ENCODE data around the gene FTCDNL1. TPM values are rescaled to one million over a fixed set of nuclear protein-coding genes. Genes with fewer than 3 reads are reported as not detected.
A peak's percentile ranks its signal among the peaks of the same experiment; 100 is the strongest.

FTCDNL1 gene
- total RNA-seq, 1 experiment from 2014 or later, result 2.7 TPM

- BruUV-seq (replicated peaks), result no TSS peak
Observed at GRCh38 chr2:199819746-199820145, 31.2 kb downstream of the FTCDNL1 start.

GRCh38 chr2:199818754-199819153 lies 32.2 kb downstream of the FTCDNL1 start:
- CTCF ChIA-PET, result no interaction called here

More at GRCh38 chr2:199819746-199820145, 31.2 kb downstream of the FTCDNL1 start:
- no peak overlapping the region for H3K4me2 ChIP-seq
- intact Hi-C loops (cut with micrococcal nuclease; ENCODE audit: unreplicated experiment), result no loop called here
- no peak for DNase-seq
- TF ChIP-seq EZH2 (IDR thresholded peaks at IDR 0.05; ENCODE audit: low read depth) (no peak), CTCF (conservative IDR thresholded peaks at IDR 0.05) (no peak)
- no peaks in the 10 kb centered on the region for H3K9me3 ChIP-seq (ENCODE audit: insufficient read depth, low read depth)
- H3K36me3 ChIP-seq (ENCODE audit: low read depth), result no peaks in the 10 kb centered on the region
- no peaks in the 10 kb centered on the region for H3K27me3 ChIP-seq (ENCODE audit: insufficient read depth, low read depth)
- no peak overlapping the region for H3K27ac ChIP-seq
- ChIA-PET POLR2A (ENCODE audit: unreplicated experiment) (no interaction called here), CTCF (interaction anchor here (0.7 kb wide), 1 partner anchor 30 kb away, joined by 6 read pairs; no protein-coding TSS in a partner anchor)
- H3K79me2 ChIP-seq (ENCODE audit: low read depth), result no peaks in the 10 kb centered on the region
- no peaks in the 10 kb centered on the region; the same call in 1 of the 2 replicates for H3K9me2 ChIP-seq (ENCODE audit: insufficient read depth)
- H2AFZ ChIP-seq, result no peak overlapping the region
- H3K4me1 ChIP-seq (replicated peaks; ENCODE audit: insufficient read depth), result 0 out of 2 replicates have a peak, but pooled peaks cover 5% of the 10 kb centered on the region
- no peaks in the 10 kb centered on the region for H3F3A ChIP-seq (ENCODE audit: insufficient read depth, low read depth)
- H4K20me1 ChIP-seq (ENCODE audit: insufficient read depth), result no peaks in the 10 kb centered on the region
- no peak overlapping the region for H3K4me3 ChIP-seq

GRCh38 chr2:199818026-199818425 lies 33.0 kb downstream of the FTCDNL1 start:
- TF ChIP-seq EZH2 (IDR thresholded peaks at IDR 0.05; ENCODE audit: low read depth), result no peak
- DNase-seq, result peak in 1 of 2 experiments; percentile 53
- Histone ChIP-seq H3K9me3 (ENCODE audit: insufficient read depth, low read depth) (no peaks in the 10 kb centered on the region), H3K4me1 (replicated peaks; ENCODE audit: insufficient read depth) (0 out of 2 replicates have a peak, but pooled peaks cover 5% of the 10 kb centered on the region), H4K20me1 (ENCODE audit: insufficient read depth) (no peaks in the 10 kb centered on the region), H3K27me3 (ENCODE audit: insufficient read depth, low read depth) (no peaks in the 10 kb centered on the region), H3K79me2 (ENCODE audit: low read depth) (no peaks in the 10 kb centered on the region), H3K4me2 (no peak overlapping the region), H3F3A (ENCODE audit: insufficient read depth, low read depth) (no peaks in the 10 kb centered on the region), H3K27ac (no peak overlapping the region), H3K36me3 (ENCODE audit: low read depth) (no peaks in the 10 kb centered on the region), H3K4me3 (no peak overlapping the region), H2AFZ (no peak overlapping the region), H3K9me2 (ENCODE audit: insufficient read depth) (no peaks in the 10 kb centered on the region; the same call in 1 of the 2 replicates)
- ChIA-PET POLR2A (ENCODE audit: unreplicated experiment) (no interaction called here), CTCF (no interaction called here)
- BruUV-seq (replicated peaks), result no TSS peak
- intact Hi-C loops (cut with micrococcal nuclease; ENCODE audit: unreplicated experiment), result no loop called here

More at GRCh38 chr2:199818754-199819153, 32.2 kb downstream of the FTCDNL1 start:
- TF ChIP-seq CTCF (conservative IDR thresholded peaks at IDR 0.05), result no peak
- TF ChIP-seq EZH2 (IDR thresholded peaks at IDR 0.05; ENCODE audit: low read depth), result no peak
- H3K36me3 ChIP-seq (ENCODE audit: low read depth), result no peaks in the 10 kb centered on the region
- H3K27me3 ChIP-seq (ENCODE audit: insufficient read depth, low read depth), result no peaks in the 10 kb centered on the region
- no peaks in the 10 kb centered on the region for H3F3A ChIP-seq (ENCODE audit: insufficient read depth, low read depth)
- no peaks in the 10 kb centered on the region for H4K20me1 ChIP-seq (ENCODE audit: insufficient read depth)
- no peak overlapping the region for H2AFZ ChIP-seq
- no TSS peak for BruUV-seq (replicated peaks)
- H3K4me2 ChIP-seq, result no peak overlapping the region
- H3K4me3 ChIP-seq, result no peak overlapping the region
- no peaks in the 10 kb centered on the region; the same call in 1 of the 2 replicates for H3K9me2 ChIP-seq (ENCODE audit: insufficient read depth)
- H3K9me3 ChIP-seq (ENCODE audit: insufficient read depth, low read depth), result no peaks in the 10 kb centered on the region
- intact Hi-C loops (cut with micrococcal nuclease; ENCODE audit: unreplicated experiment), result no loop called here
- no peaks in the 10 kb centered on the region for H3K79me2 ChIP-seq (ENCODE audit: low read depth)
- H3K4me1 ChIP-seq (replicated peaks; ENCODE audit: insufficient read depth), result 0 out of 2 replicates have a peak, but pooled peaks cover 5% of the 10 kb centered on the region
- no peak overlapping the region for H3K27ac ChIP-seq
- POLR2A ChIA-PET (ENCODE audit: unreplicated experiment), result interaction anchor here (0.6 kb wide), 1 partner anchor 92 kb away, joined by 5 read pairs; no protein-coding TSS in a partner anchor
- no peak for DNase-seq

GRCh38 chr2:199814817-199815211 lies 36.2 kb downstream of the FTCDNL1 start:
- no peaks in the 10 kb centered on the region for H3F3A ChIP-seq (ENCODE audit: insufficient read depth, low read depth)
- DNase-seq, result no peak
- H3K27me3 ChIP-seq (ENCODE audit: insufficient read depth, low read depth), result no peaks in the 10 kb centered on the region
- H3K4me2 ChIP-seq, result no peak overlapping the region
- CTCF ChIA-PET, result no interaction called here
- H3K79me2 ChIP-seq (ENCODE audit: low read depth), result no peaks in the 10 kb centered on the region
- H3K9me3 ChIP-seq (ENCODE audit: insufficient read depth, low read depth), result no peaks in the 10 kb centered on the region
- BruUV-seq (replicated peaks), result no TSS peak
- H4K20me1 ChIP-seq (ENCODE audit: insufficient read depth), result no peaks in the 10 kb centered on the region
- no peak overlapping the region for H3K27ac ChIP-seq
- no peaks in the 10 kb centered on the region; the same call in 1 of the 2 replicates for H3K9me2 ChIP-seq (ENCODE audit: insufficient read depth)
- 0 out of 2 replicates have a peak, but pooled peaks cover 4% of the 10 kb centered on the region for H3K4me1 ChIP-seq (replicated peaks; ENCODE audit: insufficient read depth)
- no peak overlapping the region for H2AFZ ChIP-seq
- H3K36me3 ChIP-seq (ENCODE audit: low read depth), result no peaks in the 10 kb centered on the region
- TF ChIP-seq CTCF (conservative IDR thresholded peaks at IDR 0.05), result no peak
- no peak for TF ChIP-seq EZH2 (IDR thresholded peaks at IDR 0.05; ENCODE audit: low read depth)
- POLR2A ChIA-PET (ENCODE audit: unreplicated experiment), result no interaction called here
- intact Hi-C loops (cut with micrococcal nuclease; ENCODE audit: unreplicated experiment), result no loop called here
- no peak overlapping the region for H3K4me3 ChIP-seq

All from PC-9 (cell line).